Astrocyte (in vitro differentiated cells and primary cell): ENCODE data around the gene PTPRN2.

Source experiments
- EZH2 ChIP-seq: IDR thresholded peaks from 2 replicates; pipeline ENCODE4 v1.6.1; 2012; ENCODE audit warnings: mild to moderate bottlenecking, low read length, inconsistent platforms; ENCODE audit not compliant: insufficient read depth
- TF ChIP-seq, protein P1 (sequence below): IDR thresholded peaks from 2 replicates; pipeline ENCODE4 v1.5.1; 2011; ENCODE audit warnings: low read depth, mild to moderate bottlenecking, inconsistent platforms, low read length, moderate library complexity; ENCODE audit not compliant: insufficient read depth

- TF ChIP-seq, protein P1, sequence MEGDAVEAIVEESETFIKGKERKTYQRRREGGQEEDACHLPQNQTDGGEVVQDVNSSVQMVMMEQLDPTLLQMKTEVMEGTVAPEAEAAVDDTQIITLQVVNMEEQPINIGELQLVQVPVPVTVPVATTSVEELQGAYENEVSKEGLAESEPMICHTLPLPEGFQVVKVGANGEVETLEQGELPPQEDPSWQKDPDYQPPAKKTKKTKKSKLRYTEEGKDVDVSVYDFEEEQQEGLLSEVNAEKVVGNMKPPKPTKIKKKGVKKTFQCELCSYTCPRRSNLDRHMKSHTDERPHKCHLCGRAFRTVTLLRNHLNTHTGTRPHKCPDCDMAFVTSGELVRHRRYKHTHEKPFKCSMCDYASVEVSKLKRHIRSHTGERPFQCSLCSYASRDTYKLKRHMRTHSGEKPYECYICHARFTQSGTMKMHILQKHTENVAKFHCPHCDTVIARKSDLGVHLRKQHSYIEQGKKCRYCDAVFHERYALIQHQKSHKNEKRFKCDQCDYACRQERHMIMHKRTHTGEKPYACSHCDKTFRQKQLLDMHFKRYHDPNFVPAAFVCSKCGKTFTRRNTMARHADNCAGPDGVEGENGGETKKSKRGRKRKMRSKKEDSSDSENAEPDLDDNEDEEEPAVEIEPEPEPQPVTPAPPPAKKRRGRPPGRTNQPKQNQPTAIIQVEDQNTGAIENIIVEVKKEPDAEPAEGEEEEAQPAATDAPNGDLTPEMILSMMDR, result no peak
- TF ChIP-seq EZH2, result no peak
These were observed 682.6 kb downstream of the PTPRN2 start for GRCh38 chr7:157904866-157905570.
